Dendritic cell treated with granulocyte-macrophage colony-stimulating factor and Interleukin-4, amounts not matched to agents 40 ng/mL and 50 ng/mL, for 4 days (primary cell): ENCODE results near the gene DAZAP1.

Source experiments
- H3K27ac Mint-ChIP-seq: one replicate; pipeline ENCODE4 v1.8.0; 2022; ENCODE audit warnings: mild to moderate bottlenecking, mixed read lengths
- H3K27me3 Mint-ChIP-seq: one replicate; pipeline ENCODE4 v1.8.0; 2022; ENCODE audit warnings: mild to moderate bottlenecking, mixed read lengths
- H3K36me3 Mint-ChIP-seq: one replicate; pipeline ENCODE4 v1.8.0; 2022; ENCODE audit warnings: low read depth, mixed read lengths
- H3K4me1 Mint-ChIP-seq: one replicate; pipeline ENCODE4 v1.8.0; 2022; ENCODE audit warnings: low read depth, mixed read lengths
- H3K4me3 Mint-ChIP-seq: one replicate; pipeline ENCODE4 v1.8.0; 2022; ENCODE audit warnings: mild to moderate bottlenecking, moderate library complexity, mixed read lengths
- H3K9me3 Mint-ChIP-seq: one replicate; pipeline ENCODE4 v1.8.0; 2022; ENCODE audit warnings: mixed read lengths
- intact Hi-C: fragments of 100-400 bp; cut with micrococcal nuclease; formaldehyde crosslinking; loops from one replicate; pipeline ENCODE4 v1.15.0; 2022

DAZAP1 gene

DNA sequence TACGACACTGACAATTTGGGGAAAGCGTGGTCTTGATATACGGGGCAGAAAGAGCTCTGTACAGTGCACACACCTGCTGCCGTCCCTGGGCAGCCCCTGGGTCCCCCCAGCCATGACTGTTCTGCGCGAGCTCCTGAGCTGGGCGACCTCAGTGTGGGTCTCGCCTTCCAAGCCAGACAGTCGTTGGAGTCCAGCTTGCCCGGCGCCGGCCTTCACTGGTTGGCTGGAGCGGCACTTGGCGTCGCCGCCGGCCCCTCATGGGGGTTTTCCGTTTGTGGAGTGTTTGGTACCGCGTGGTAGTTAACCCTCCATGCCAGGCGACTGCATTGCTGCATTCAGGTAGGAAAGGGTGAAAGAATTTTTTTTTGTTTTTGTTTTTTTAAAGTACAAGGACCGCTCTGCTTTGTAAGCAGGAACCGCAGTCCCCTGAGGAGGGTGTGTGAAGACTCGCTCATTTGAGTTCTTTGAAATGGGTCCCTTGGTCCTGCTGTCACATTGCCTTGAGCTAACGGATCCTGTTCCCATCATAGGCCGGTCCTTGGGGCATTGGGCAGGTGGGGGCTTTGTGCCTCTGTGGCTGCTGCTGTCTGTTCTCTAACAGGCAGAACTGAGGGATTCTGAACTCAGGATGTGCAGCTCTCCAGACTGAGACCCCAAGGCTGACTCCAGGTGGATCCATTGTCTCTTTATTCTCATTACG, 20.0 kb downstream of the DAZAP1 start:
- Mint-ChIP-seq H3K36me3 (peaks cover 100% of the 10 kb centered on the region), H3K27ac (no peak overlapping the region), H3K4me3 (no peak overlapping the region), H3K27me3 (no peaks in the 10 kb centered on the region), H3K9me3 (no peaks in the 10 kb centered on the region), H3K4me1 (no peaks in the 10 kb centered on the region)
- intact Hi-C loops: no loop called here

- Mint-ChIP-seq H3K27ac (no peak overlapping the region), H3K9me3 (no peaks in the 10 kb centered on the region), H3K4me3 (no peak overlapping the region), H3K27me3 (no peaks in the 10 kb centered on the region), H3K36me3 (peaks cover 100% of the 10 kb centered on the region), H3K4me1 (peaks cover 2% of the 10 kb centered on the region)
- intact Hi-C loops: no loop called here
Measured at GRCh38 chr19:1428738-1429391, 21.5 kb downstream of the DAZAP1 start.

GRCh38 chr19:1429750-1430149, 22.4 kb downstream of the DAZAP1 start:
- Mint-ChIP-seq H3K27me3 (no peaks in the 10 kb centered on the region), H3K36me3 (peaks cover 100% of the 10 kb centered on the region), H3K9me3 (no peaks in the 10 kb centered on the region), H3K27ac (no peak overlapping the region), H3K4me1 (peaks cover 5% of the 10 kb centered on the region), H3K4me3 (no peak overlapping the region)
- intact Hi-C loops: no loop called here

DNA sequence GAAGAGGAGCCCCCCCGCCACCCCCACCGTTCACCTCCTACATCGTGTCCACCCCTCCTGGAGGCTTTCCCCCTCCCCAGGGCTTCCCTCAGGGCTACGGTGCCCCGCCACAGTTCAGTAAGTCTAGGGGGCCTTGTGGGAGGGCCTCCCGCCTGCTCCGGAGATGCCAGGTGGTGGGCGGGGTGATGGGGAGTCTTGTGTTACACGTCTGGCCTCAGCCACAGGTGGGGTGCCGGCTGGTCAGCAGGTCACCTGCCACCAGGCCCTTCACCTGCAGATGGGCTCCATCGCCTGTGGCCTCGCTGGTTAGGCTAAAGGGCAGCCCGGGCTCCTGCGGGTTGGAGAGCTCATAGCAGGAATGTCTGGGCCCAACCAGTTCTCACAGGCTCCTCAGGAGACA, 22.9 kb downstream of the DAZAP1 start:
- Mint-ChIP-seq H3K4me3 (no peak overlapping the region), H3K4me1 (peaks cover 8% of the 10 kb centered on the region), H3K9me3 (no peaks in the 10 kb centered on the region), H3K27me3 (no peaks in the 10 kb centered on the region), H3K36me3 (peaks cover 100% of the 10 kb centered on the region), H3K27ac (no peak overlapping the region)
- intact Hi-C loops: no loop called here

- H3K9me3 Mint-ChIP-seq: no peaks in the 10 kb centered on the region
- H3K4me1 Mint-ChIP-seq: peaks cover 19% of the 10 kb centered on the region
- no peak overlapping the region for H3K4me3 Mint-ChIP-seq
- H3K27me3 Mint-ChIP-seq: no peaks in the 10 kb centered on the region
- peak overlapping the region; percentile 25 for H3K27ac Mint-ChIP-seq
- H3K36me3 Mint-ChIP-seq: peaks cover 91% of the 10 kb centered on the region
- intact Hi-C loops: no loop called here
Measured at GRCh38 chr19:1431759-1432506, 24.5 kb downstream of the DAZAP1 start.

DNA sequence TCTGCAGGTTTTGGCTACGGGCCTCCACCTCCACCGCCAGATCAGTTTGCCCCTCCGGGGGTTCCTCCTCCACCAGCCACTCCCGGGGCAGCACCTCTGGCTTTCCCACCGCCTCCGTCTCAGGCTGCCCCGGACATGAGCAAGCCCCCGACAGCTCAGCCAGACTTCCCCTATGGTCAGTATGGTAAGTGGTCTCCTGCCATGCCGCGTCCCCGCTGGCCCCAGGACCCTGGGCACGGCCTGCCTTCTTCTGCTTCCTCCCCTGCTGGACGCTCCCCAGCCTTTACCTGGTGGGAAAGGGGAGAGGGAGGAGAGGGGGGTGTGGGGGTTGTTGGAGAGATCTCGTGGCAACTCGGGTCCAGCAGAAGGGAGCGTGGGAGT, 25.1 kb downstream of the DAZAP1 start:
- no peaks in the 10 kb centered on the region for H3K9me3 Mint-ChIP-seq
- peak overlapping the region; percentile 25 for H3K27ac Mint-ChIP-seq
- H3K4me1 Mint-ChIP-seq: peaks cover 19% of the 10 kb centered on the region
- H3K4me3 Mint-ChIP-seq: no peak overlapping the region
- H3K27me3 Mint-ChIP-seq: no peaks in the 10 kb centered on the region
- H3K36me3 Mint-ChIP-seq: peaks cover 85% of the 10 kb centered on the region
- intact Hi-C loops: no loop called here

DNA sequence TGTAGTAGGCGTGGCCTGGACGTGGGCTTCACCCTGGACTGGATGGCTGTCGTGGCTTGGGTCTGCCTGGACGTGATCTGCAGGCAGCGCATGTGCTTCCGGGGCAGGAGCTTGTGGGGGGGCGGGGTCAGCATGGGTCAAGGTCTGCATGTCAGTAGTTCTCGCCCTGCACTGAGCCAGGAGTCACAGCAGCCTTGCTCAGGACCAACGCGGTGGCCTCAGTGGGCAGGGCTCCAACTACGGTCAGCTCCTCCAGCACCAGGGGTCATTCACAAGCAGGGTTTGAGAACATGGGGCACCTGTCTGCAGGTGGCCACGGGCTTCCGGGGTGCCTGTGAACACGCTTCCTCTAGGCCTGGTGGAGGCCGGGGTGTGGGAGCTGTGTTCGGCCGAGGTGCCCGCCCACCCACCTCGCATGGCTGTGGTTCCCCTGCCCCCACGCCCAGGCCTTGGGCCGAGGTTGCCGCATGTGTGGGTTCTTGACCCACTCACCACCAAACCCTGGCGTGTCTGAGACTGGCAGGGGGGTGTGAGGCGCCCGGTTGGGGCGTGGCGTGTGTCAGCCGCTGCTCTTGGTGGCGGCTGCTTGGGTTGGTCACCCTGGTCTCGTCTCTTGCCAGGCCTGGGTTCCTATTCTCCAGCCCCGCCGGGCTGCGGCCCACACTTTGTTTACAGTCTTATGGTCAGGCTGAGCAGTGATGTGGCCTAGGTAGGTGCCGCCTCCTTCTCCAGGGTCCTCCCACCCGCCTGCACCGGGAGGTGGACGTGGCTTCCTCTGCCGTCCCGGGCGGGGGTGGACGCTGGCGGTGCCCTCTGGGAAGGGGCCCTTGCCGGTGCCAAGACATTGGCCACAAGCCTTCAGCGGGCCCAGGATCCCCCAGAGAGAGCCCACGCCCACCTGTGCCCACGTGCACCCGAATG, 26.0 kb downstream of the DAZAP1 start:
- intact Hi-C loops: no loop called here
- Mint-ChIP-seq H3K27ac (no peak overlapping the region), H3K4me1 (peaks cover 23% of the 10 kb centered on the region), H3K36me3 (peaks cover 80% of the 10 kb centered on the region), H3K9me3 (no peaks in the 10 kb centered on the region), H3K4me3 (no peak overlapping the region), H3K27me3 (no peaks in the 10 kb centered on the region)

GRCh38 chr19:1434040-1434366, 26.6 kb downstream of the DAZAP1 start:
- intact Hi-C loops: no loop called here
- Mint-ChIP-seq H3K27ac (no peak overlapping the region), H3K27me3 (no peaks in the 10 kb centered on the region), H3K36me3 (peaks cover 78% of the 10 kb centered on the region), H3K4me1 (peaks cover 23% of the 10 kb centered on the region), H3K9me3 (no peaks in the 10 kb centered on the region), H3K4me3 (no peak overlapping the region)

DNA sequence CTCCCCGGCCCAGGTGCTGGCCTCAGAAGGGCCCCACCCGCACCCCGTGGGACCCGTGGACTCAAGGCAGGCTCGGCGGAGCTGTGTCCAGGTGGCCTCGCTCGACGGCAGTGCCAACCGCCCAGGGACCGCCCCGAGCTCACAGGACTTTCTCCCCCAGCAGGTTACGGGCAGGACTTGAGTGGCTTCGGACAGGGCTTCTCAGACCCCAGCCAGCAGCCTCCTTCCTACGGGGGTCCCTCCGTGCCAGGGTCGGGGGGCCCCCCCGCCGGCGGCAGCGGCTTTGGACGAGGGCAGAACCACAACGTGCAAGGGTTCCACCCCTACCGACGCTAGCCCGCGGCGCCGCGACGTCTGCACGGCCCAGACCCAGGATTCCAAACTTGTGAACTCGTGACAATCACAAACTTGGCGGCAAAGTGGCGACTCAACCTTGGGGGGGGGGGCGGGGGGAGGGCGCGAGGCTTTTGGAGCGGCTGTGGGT, 27.2 kb downstream of the DAZAP1 start:
- Mint-ChIP-seq H3K36me3 (peaks cover 77% of the 10 kb centered on the region), H3K27me3 (no peaks in the 10 kb centered on the region), H3K4me3 (no peak overlapping the region), H3K27ac (no peak overlapping the region), H3K4me1 (peaks cover 27% of the 10 kb centered on the region), H3K9me3 (no peaks in the 10 kb centered on the region)
- intact Hi-C loops: no loop called here

GRCh38 chr19:1435378-1435989, 28.1 kb downstream of the DAZAP1 start:
- Mint-ChIP-seq H3K4me3 (no peak overlapping the region), H3K4me1 (peaks cover 36% of the 10 kb centered on the region), H3K27me3 (no peaks in the 10 kb centered on the region), H3K36me3 (peaks cover 77% of the 10 kb centered on the region), H3K27ac (peak overlapping the region; percentile 39), H3K9me3 (no peaks in the 10 kb centered on the region)
- intact Hi-C loops: no loop called here

DNA sequence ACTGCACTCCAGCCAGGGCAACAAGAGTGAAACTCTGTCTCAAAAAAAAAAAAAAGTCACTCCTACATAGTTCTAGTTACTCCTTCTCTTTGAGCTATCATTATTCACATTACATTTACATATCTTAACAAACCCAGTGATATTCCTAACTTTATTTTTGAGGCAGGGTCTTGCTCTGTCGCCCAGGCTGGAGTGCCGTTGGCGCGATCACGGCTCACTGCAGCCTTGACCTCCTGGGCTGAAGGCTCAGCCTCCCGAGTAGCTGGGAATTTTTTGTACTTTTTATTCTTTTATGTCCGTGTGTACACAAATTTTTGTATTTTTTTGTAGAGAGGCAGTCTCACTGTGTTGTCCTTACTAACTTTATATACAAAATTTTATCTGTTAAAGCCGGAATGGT, 30.2 kb downstream of the DAZAP1 start:
- Mint-ChIP-seq H3K36me3 (peaks cover 77% of the 10 kb centered on the region), H3K4me1 (peaks cover 50% of the 10 kb centered on the region), H3K9me3 (no peaks in the 10 kb centered on the region), H3K27ac (peak overlapping the region; percentile 98), H3K4me3 (no peak overlapping the region), H3K27me3 (no peaks in the 10 kb centered on the region)
- intact Hi-C loops: no loop called here

DNA sequence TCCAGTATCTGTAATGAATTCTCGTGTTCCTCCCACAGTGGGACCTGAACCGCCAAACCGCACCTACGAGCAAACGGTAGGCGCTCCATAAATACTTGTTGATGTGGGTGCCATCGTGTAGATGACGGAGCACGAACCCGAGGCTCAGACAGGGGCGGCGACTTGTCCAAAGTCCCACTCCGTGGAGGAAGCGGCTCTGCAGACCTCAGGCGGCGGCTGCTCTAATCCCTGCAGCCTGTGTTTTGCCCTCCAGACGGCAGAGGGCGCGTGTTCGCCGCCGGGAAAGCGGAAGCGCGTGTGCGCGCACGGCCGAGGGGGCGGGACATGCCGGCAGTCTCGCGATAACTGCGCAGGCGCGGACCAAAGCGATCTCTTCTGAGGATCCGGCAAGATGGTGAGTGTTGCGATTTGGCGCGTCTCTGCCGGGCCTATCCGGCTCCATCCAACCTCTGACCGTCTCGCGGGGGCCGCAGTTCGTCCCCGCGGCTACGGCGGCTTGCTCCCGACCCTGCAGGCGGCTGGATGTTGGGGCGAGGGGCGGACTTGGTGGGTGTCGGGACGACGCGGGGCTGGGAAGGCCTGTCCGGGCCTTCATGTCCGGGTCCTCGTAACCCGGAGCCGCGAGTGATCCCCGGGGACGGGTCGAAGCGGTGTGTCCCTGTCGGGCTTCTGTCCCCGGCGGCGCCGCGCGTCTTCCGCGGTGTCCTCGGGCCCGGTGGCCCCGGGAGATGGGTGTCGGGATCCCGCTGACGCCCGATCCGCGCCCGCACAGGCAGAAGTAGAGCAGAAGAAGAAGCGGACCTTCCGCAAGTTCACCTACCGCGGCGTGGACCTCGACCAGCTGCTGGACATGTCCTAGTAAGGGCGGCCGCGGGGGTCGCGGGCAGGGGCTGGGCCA, 30.9 kb downstream of the DAZAP1 start, which contains the start of gene RPS15:
Gene RPS15, plus strand, starts transcription at position 362 of the 898 bp plus-strand sequence. Its CDS starts 30 bp downstream, at position 392.
- H3K4me3 Mint-ChIP-seq: peak within 1 kb of the TSS; percentile 100
- intact Hi-C loops: no loop called here
- H3K27me3 Mint-ChIP-seq: no peaks in the 10 kb centered on the region
- H3K9me3 Mint-ChIP-seq: no peaks in the 10 kb centered on the region
- H3K27ac Mint-ChIP-seq: peak within 1 kb of the TSS; percentile 98
- peaks cover 53% of the 10 kb centered on the region for H3K4me1 Mint-ChIP-seq
- peaks cover 75% of the 10 kb centered on the region for H3K36me3 Mint-ChIP-seq
